Naive thymus-derived CD8-positive, alpha-beta T cell (primary cell): Measurements from ENCODE around the gene GRK6. TPM values are rescaled to one million over a fixed set of nuclear protein-coding genes. Genes with fewer than 3 reads are reported as not detected.
"Not testable (repeated sequence)": the region's sequence is repeated elsewhere in the genome, so short reads cannot be mapped to it uniquely, and the experiment has no call there.

Source experiments
- ATAC-seq, 2 donors: fragments of 150-1000 bp; cut with Tn5 transposase in 1 of 2; sonication (Bioruptor Pico), chemical (Tn5 transposase) in 1 of 2; 1 replicate in 1 of 2; 2 replicates in 1 of 2; pipeline ENCODE4 v1.10.0; 2021; ENCODE audit warnings: mild to moderate bottlenecking in 2 of 2, moderate library complexity in 2 of 2
- POLR2A ChIA-PET: fragments of 350-600 bp; sonication (Branson Sonifier 250); formaldehyde crosslinking; loops from one replicate; lab custom pipeline; 2021; ENCODE audit warnings: antibody characterized with exemption; lab: Charles Lee
- DNase-seq, 10 donors: peaks; one replicate each; pipeline versions ENCODE4 v3.0.0 to v3.0.0-alpha.2; 2020 to 2022
- H3K27ac Mint-ChIP-seq, 10 donors: one replicate each; pipeline ENCODE4 v1.8.0; 2020 to 2022; ENCODE audit warnings: mild to moderate bottlenecking in 10 of 10, mixed read lengths in 10 of 10, moderate library complexity in 4 of 10, inconsistent platforms in 1 of 10
- H3K27me3 Mint-ChIP-seq, 5 donors: one replicate each; pipeline ENCODE4 v1.8.0; 2021 to 2022; ENCODE audit warnings: mixed read lengths in 5 of 5
- H3K36me3 Mint-ChIP-seq, 3 donors: one replicate each; pipeline ENCODE4 v1.8.0; 2020 to 2022; ENCODE audit warnings: mixed read lengths in 3 of 3, mild to moderate bottlenecking in 2 of 3, inconsistent platforms in 1 of 3
- H3K4me1 Mint-ChIP-seq, 4 donors: one replicate each; pipeline ENCODE4 v1.8.0; 2021 to 2022; ENCODE audit warnings: mixed read lengths in 4 of 4
- H3K4me3 Mint-ChIP-seq, 10 donors: one replicate each; pipeline ENCODE4 v1.8.0; 2020 to 2022; ENCODE audit warnings: mild to moderate bottlenecking in 10 of 10, mixed read lengths in 10 of 10, moderate library complexity in 6 of 10, inconsistent platforms in 1 of 10
- H3K9me3 Mint-ChIP-seq, 9 donors: one replicate each; pipeline ENCODE4 v1.8.0; 2020 to 2022; ENCODE audit warnings: mixed read lengths in 9 of 9, mild to moderate bottlenecking in 3 of 9, inconsistent platforms in 1 of 9, moderate library complexity in 1 of 9
- polyA plus RNA-seq, 3 donors: library from polyadenylated mRNA; unstranded; fragments of 300-500 nt; fragmentation: Illumina TruSeq; gene quantifications; one replicate each; pipeline ENCODE4 v1.2.3, GENCODE V29; 2021
- total RNA-seq, 8 experiments: library from RNA in 2 of 8; stranded (reverse) in 2 of 8; gene quantifications; one replicate each; pipeline ENCODE4 v1.2.3 and lab custom pipeline; 2021 to 2026

The GRK6 gene
- total and polyA plus RNA-seq, 5 experiments from 2014 or later, result 83.1 to 204 (median 176) TPM

- no peaks in the 10 kb centered on the region for H3K9me3 Mint-ChIP-seq
- peak overlapping the region in 8 of 10 donors; percentile 28 to 80 (median 60) for H3K4me3 Mint-ChIP-seq
- peaks cover 0 to 2% (median 2%) of the 10 kb centered on the region in 3 donors for H3K36me3 Mint-ChIP-seq
- ATAC-seq (peak; percentile 84 to 89), DNase-seq (peak in 4 of 10 donors; percentile 34 to 60 (median 51))
- POLR2A ChIA-PET, result interaction anchor here (0.6 to 1.9 kb wide), 11 partner anchors 9 to 123 kb away, joined by 3 to 16 read pairs (median 4); partner anchors contain the start of genes GRK6 and PDLIM7
- H3K27ac Mint-ChIP-seq, result peak overlapping the region; percentile 77 to 97 (median 94)
- peaks cover 30 to 54% (median 50%) of the 10 kb centered on the region in 4 donors for H3K4me1 Mint-ChIP-seq
- no peaks in the 10 kb centered on the region for H3K27me3 Mint-ChIP-seq
These were observed 52.5 kb downstream of the GRK6 start for GRCh38 chr5:177478711-177479646.

- H3K9me3 Mint-ChIP-seq, result no peaks in the 10 kb centered on the region
- POLR2A ChIA-PET, result interaction anchor here (0.9 to 1.9 kb wide), 6 partner anchors 8 to 123 kb away, joined by 3 to 16 read pairs (median 4); partner anchors contain the start of genes GRK6 and PDLIM7
- DNase-seq (no peak), ATAC-seq (no peak)
- H3K27me3 Mint-ChIP-seq, result no peaks in the 10 kb centered on the region
- peaks cover 0 to 2% (median 2%) of the 10 kb centered on the region in 3 donors for H3K36me3 Mint-ChIP-seq
- peak overlapping the region in 2 of 10 donors; percentile 28 to 62 for H3K4me3 Mint-ChIP-seq
- H3K4me1 Mint-ChIP-seq, result peaks cover 28 to 49% (median 43%) of the 10 kb centered on the region in 4 donors
- peak overlapping the region in 9 of 10 donors; percentile 90 to 97 (median 94) for H3K27ac Mint-ChIP-seq
These were observed 53.3 kb downstream of the GRK6 start for GRCh38 chr5:177479774-177480173.

- POLR2A ChIA-PET, result interaction anchor here (0.7 kb wide), 1 partner anchor 13 kb away, joined by 3 read pairs; no protein-coding TSS in a partner anchor
- Mint-ChIP-seq H3K27me3 (no peaks in the 10 kb centered on the region), H3K4me1 (peaks cover 17 to 34% (median 26%) of the 10 kb centered on the region in 4 donors), H3K4me3 (no peak overlapping the region), H3K36me3 (peaks cover 0 to 13% (median 5%) of the 10 kb centered on the region in 3 donors), H3K9me3 (no peaks in the 10 kb centered on the region), H3K27ac (peak overlapping the region in 5 of 10 donors; percentile 28 to 71 (median 53))
- no peak for ATAC-seq
- no peak for DNase-seq
These were observed 55.9 kb downstream of the GRK6 start for GRCh38 chr5:177482359-177482795.

GRCh38 chr5:177483042-177483441 is 56.6 kb downstream of the GRK6 start:
- Mint-ChIP-seq H3K36me3 (peaks cover 0 to 15% (median 6%) of the 10 kb centered on the region in 3 donors), H3K27ac (peak overlapping the region in 2 of 10 donors; percentile 69 to 80), H3K9me3 (no peaks in the 10 kb centered on the region), H3K4me1 (peaks cover 13 to 28% (median 21%) of the 10 kb centered on the region in 4 donors), H3K4me3 (no peak overlapping the region), H3K27me3 (no peaks in the 10 kb centered on the region)
- ATAC-seq, result no peak
- POLR2A ChIA-PET, result interaction anchor here (0.7 kb wide), 1 partner anchor 14 kb away, joined by 3 read pairs; no protein-coding TSS in a partner anchor
- DNase-seq, result no peak

GRCh38 chr5:177483994-177484901 is 57.8 kb downstream of the GRK6 start:
- Mint-ChIP-seq H3K4me1 (peaks cover 5 to 16% (median 10%) of the 10 kb centered on the region in 4 donors), H3K27me3 (no peaks in the 10 kb centered on the region), H3K9me3 (no peaks in the 10 kb centered on the region), H3K4me3 (no peak overlapping the region), H3K27ac (peak overlapping the region in 2 of 10 donors; percentile 73 to 79), H3K36me3 (peaks cover 0 to 17% (median 6%) of the 10 kb centered on the region in 3 donors)
- no peak for DNase-seq
- ATAC-seq, result no peak
- POLR2A ChIA-PET, result no interaction called here

GRCh38 chr5:177484902-177485549 is 58.5 kb downstream of the GRK6 start:
- DNase-seq, result no peak
- Mint-ChIP-seq H3K36me3 (peaks cover 0 to 19% (median 6%) of the 10 kb centered on the region in 3 donors), H3K4me1 (peaks cover 2 to 8% (median 2%) of the 10 kb centered on the region in 4 donors), H3K9me3 (no peaks in the 10 kb centered on the region), H3K4me3 (no peak overlapping the region), H3K27ac (peak overlapping the region in 3 of 10 donors; percentile 22 to 79 (median 73)), H3K27me3 (no peaks in the 10 kb centered on the region)
- POLR2A ChIA-PET, result no interaction called here
- ATAC-seq, result no peak

- not testable (repeated sequence) for H3K4me1 Mint-ChIP-seq, H3K27ac Mint-ChIP-seq, H3K9me3 Mint-ChIP-seq, H3K4me3 Mint-ChIP-seq, H3K27me3 Mint-ChIP-seq, DNase-seq, ATAC-seq
- H3K36me3 Mint-ChIP-seq, result peaks cover 0 to 26% (median 6%) of the 10 kb centered on the region in 3 donors
- POLR2A ChIA-PET, result interaction anchor here (0.5 kb wide), 1 partner anchor 40 kb away, joined by 3 read pairs; no protein-coding TSS in a partner anchor
These were observed 59.3 kb downstream of the GRK6 start for GRCh38 chr5:177485753-177486152.

- no peaks in the 10 kb centered on the region for H3K9me3 Mint-ChIP-seq
- H3K4me1 Mint-ChIP-seq, result peaks cover 0 to 6% (median 2%) of the 10 kb centered on the region in 4 donors
- peaks cover 0 to 29% (median 6%) of the 10 kb centered on the region in 3 donors for H3K36me3 Mint-ChIP-seq
- H3K4me3 Mint-ChIP-seq, result no peak overlapping the region
- peak overlapping the region in 1 of 10 donors; percentile 11 for H3K27ac Mint-ChIP-seq
- DNase-seq (no peak), ATAC-seq (no peak)
- POLR2A ChIA-PET, result interaction anchor here (0.5 to 0.7 kb wide), 2 partner anchors 11 to 40 kb away, joined by 3 to 13 read pairs; no protein-coding TSS in a partner anchor
- H3K27me3 Mint-ChIP-seq, result no peaks in the 10 kb centered on the region
These were observed 59.8 kb downstream of the GRK6 start for GRCh38 chr5:177486256-177486655.

GRCh38 chr5:177487144-177487543 is 60.7 kb downstream of the GRK6 start:
- ATAC-seq (no peak), DNase-seq (no peak)
- no peak overlapping the region for H3K27ac Mint-ChIP-seq
- H3K36me3 Mint-ChIP-seq, result peaks cover 0 to 32% (median 6%) of the 10 kb centered on the region in 3 donors
- H3K9me3 Mint-ChIP-seq, result no peaks in the 10 kb centered on the region
- H3K4me1 Mint-ChIP-seq, result peaks cover 0 to 6% (median 2%) of the 10 kb centered on the region in 4 donors
- POLR2A ChIA-PET, result no interaction called here
- H3K4me3 Mint-ChIP-seq, result no peak overlapping the region
- no peaks in the 10 kb centered on the region for H3K27me3 Mint-ChIP-seq

- Mint-ChIP-seq H3K36me3 (peaks cover 0 to 38% (median 6%) of the 10 kb centered on the region in 3 donors), H3K27ac (peak overlapping the region in 1 of 10 donors; percentile 21), H3K4me1 (peaks cover 0 to 6% (median 3%) of the 10 kb centered on the region in 4 donors), H3K9me3 (no peaks in the 10 kb centered on the region), H3K27me3 (no peaks in the 10 kb centered on the region), H3K4me3 (no peak overlapping the region)
- DNase-seq (no peak), ATAC-seq (no peak)
- POLR2A ChIA-PET, result interaction anchor here (0.7 to 2.0 kb wide), 2 partner anchors 9 to 13 kb away, joined by 3 to 7 read pairs; no protein-coding TSS in a partner anchor
These were observed 61.5 kb downstream of the GRK6 start for GRCh38 chr5:177487975-177488374.

GRCh38 chr5:177489119-177489716 is 62.7 kb downstream of the GRK6 start:
- Mint-ChIP-seq H3K36me3 (peaks cover 0 to 40% (median 4%) of the 10 kb centered on the region in 3 donors), H3K9me3 (no peaks in the 10 kb centered on the region), H3K27ac (no peak overlapping the region), H3K27me3 (no peaks in the 10 kb centered on the region), H3K4me1 (peaks cover 6 to 10% (median 9%) of the 10 kb centered on the region in 4 donors), H3K4me3 (no peak overlapping the region)
- POLR2A ChIA-PET, result interaction anchor here (0.7 to 2.0 kb wide), 4 partner anchors 8 to 132 kb away, joined by 3 to 7 read pairs (median 5); partner anchors contain the start of gene PDLIM7
- DNase-seq, result no peak
- ATAC-seq, result no peak
